Measurements from ENCODE around the gene LMBRD2. TPM values are rescaled to one million over a fixed set of nuclear protein-coding genes. Genes with fewer than 3 reads are reported as not detected.

Gene LMBRD2
- total RNA-seq, 1 experiment from 2014 or later: 5.6 TPM

DNA sequence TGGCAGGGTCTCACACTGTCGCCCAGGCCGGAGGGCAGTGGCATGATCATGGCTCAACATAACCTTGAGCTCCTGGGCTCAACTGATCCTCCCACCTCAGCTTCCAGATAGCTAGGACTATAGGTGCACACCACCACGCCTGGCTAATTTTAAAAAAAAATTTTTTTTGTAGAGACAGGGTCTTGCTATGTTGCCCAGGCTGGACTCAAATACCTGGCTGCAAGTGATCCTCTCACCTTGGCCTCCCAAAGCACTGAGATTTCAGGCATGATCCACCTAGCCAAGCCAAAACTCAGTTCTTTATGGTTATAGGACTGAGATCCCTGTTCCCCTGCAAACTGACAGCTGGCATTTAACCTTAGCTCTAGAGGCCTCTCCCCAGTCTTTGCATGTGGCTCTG, 5.3 kb downstream of the LMBRD2 start:
- Mint-ChIP-seq H3K36me3 (peaks cover 3% of the 10 kb centered on the region; the same call in 1 of the 2 replicates), H3K27ac (no peak overlapping the region), H3K4me3 (no peak overlapping the region), H3K9me3 (no peaks in the 10 kb centered on the region), H3K27me3 (ENCODE audit: low read depth) (no peaks in the 10 kb centered on the region), H3K4me1 (peaks cover 8% of the 10 kb centered on the region)
- TF ChIP-seq ZNF121 (CRISPR knock-in tag; IDR thresholded peaks at IDR 0.05): peak; percentile 36; the same call in 1 of the 2 replicates
- TF ChIP-seq, protein P1, sequence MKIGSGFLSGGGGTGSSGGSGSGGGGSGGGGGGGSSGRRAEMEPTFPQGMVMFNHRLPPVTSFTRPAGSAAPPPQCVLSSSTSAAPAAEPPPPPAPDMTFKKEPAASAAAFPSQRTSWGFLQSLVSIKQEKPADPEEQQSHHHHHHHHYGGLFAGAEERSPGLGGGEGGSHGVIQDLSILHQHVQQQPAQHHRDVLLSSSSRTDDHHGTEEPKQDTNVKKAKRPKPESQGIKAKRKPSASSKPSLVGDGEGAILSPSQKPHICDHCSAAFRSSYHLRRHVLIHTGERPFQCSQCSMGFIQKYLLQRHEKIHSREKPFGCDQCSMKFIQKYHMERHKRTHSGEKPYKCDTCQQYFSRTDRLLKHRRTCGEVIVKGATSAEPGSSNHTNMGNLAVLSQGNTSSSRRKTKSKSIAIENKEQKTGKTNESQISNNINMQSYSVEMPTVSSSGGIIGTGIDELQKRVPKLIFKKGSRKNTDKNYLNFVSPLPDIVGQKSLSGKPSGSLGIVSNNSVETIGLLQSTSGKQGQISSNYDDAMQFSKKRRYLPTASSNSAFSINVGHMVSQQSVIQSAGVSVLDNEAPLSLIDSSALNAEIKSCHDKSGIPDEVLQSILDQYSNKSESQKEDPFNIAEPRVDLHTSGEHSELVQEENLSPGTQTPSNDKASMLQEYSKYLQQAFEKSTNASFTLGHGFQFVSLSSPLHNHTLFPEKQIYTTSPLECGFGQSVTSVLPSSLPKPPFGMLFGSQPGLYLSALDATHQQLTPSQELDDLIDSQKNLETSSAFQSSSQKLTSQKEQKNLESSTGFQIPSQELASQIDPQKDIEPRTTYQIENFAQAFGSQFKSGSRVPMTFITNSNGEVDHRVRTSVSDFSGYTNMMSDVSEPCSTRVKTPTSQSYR (CRISPR knock-in tag; IDR thresholded peaks at IDR 0.05): no peak
- ATAC-seq (no peak), DNase-seq (ENCODE audit: low spot score) (no peak)
- CTCF ChIA-PET: interaction anchor here (1.6 kb wide), 1 partner anchor 67 kb away, joined by 12 read pairs; no protein-coding TSS in a partner anchor
- POLR2A ChIA-PET: no interaction called here

DNA sequence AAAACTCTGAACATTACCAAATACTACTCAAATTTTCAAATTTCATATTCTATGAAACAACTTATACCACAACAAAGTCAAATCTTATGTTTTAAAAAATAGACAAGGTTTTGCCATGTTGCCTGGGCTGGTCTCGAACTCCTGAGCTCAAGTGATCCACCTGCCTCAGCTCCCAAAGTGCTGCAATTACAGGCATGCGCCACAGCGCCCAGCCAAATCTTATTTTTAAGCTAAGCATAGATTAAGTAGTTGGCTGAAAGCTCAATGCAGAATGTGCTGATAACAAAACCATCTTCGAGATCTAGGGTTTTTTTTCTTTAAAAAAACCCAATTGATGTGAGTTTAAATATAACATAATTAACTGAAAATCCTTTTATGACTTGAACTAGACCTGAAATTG, 6.4 kb downstream of the LMBRD2 start:
- ChIA-PET POLR2A (no interaction called here), CTCF (interaction anchor here (0.6 to 1.6 kb wide), 2 partner anchors 55 to 66 kb away, joined by 3 to 12 read pairs; no protein-coding TSS in a partner anchor)
- DNase-seq (ENCODE audit: low spot score) (no peak), ATAC-seq (no peak)
- TF ChIP-seq TCF7 (CRISPR knock-in tag; IDR thresholded peaks at IDR 0.05; ENCODE audit: low read depth): no peak
- TF ChIP-seq ZNF317 (CRISPR knock-in tag; IDR thresholded peaks at IDR 0.05; ENCODE audit: borderline replicate concordance, low read depth): no peak
- no peak for TF ChIP-seq JUN (CRISPR knock-in tag; IDR thresholded peaks at IDR 0.05)
- no peak overlapping the region for H3K27ac Mint-ChIP-seq
- no peak overlapping the region for H3K4me3 Mint-ChIP-seq
- H3K36me3 Mint-ChIP-seq: peaks cover 3% of the 10 kb centered on the region; the same call in 1 of the 2 replicates
- H3K9me3 Mint-ChIP-seq: no peaks in the 10 kb centered on the region
- no peaks in the 10 kb centered on the region for H3K27me3 Mint-ChIP-seq (ENCODE audit: low read depth)
- H3K4me1 Mint-ChIP-seq: peaks cover 2% of the 10 kb centered on the region

DNA sequence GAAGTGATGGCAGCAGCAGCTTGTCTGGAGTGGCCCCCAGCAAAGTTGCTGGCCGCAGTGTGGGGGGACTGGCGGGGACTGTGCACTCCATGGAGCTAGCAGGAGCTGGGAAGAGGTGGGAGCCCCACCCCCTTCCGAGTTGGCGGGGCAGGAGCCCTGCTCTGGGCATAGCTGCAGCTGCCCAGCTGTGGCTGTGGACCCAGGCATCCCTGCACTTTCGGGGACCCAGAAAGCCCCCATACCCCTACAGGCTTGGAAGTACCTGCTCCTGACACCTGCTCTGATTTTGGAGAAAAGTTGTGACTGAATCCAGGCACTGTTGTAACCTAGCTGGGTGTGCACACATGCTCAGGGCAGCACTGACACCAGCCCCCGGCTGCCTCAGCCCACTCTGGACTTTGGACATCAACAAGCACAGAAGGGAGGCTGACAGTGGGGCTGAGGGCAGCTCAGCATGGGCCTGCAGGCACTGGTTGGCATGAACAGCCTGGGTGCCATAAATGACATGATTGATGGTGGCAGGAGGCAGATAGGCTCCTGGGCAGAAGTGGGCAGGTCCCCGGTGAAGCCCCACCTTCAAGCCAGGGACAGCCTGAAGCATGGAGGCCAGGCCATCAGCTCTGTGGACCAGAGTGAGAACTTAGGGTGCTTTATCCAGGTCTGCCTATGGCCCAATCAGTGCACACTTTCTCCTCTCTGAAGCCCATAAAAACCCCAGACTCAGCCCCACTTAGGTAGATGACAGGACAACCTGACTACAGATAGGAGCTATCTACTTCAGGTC, 12.6 kb downstream of the LMBRD2 start:
- ATAC-seq (no peak), DNase-seq (ENCODE audit: low spot score) (no peak)
- TF ChIP-seq ETV6 (CRISPR knock-in tag; IDR thresholded peaks at IDR 0.05): no peak
- peak; percentile 41 for TF ChIP-seq GABPB1 (CRISPR knock-in tag; IDR thresholded peaks at IDR 0.05)
- Mint-ChIP-seq H3K4me3 (no peak overlapping the region), H3K36me3 (peaks cover 3% of the 10 kb centered on the region; the same call in 1 of the 2 replicates), H3K4me1 (no peaks in the 10 kb centered on the region), H3K27me3 (ENCODE audit: low read depth) (no peaks in the 10 kb centered on the region), H3K27ac (no peak overlapping the region; the same call in 1 of the 2 replicates), H3K9me3 (no peaks in the 10 kb centered on the region)
- ChIA-PET CTCF (interaction anchor here (1.8 kb wide), 1 partner anchor 60 kb away, joined by 8 read pairs; no protein-coding TSS in a partner anchor), POLR2A (interaction anchor here (0.5 kb wide), 1 partner anchor 1193 kb away, joined by 3 read pairs; no protein-coding TSS in a partner anchor)

DNA sequence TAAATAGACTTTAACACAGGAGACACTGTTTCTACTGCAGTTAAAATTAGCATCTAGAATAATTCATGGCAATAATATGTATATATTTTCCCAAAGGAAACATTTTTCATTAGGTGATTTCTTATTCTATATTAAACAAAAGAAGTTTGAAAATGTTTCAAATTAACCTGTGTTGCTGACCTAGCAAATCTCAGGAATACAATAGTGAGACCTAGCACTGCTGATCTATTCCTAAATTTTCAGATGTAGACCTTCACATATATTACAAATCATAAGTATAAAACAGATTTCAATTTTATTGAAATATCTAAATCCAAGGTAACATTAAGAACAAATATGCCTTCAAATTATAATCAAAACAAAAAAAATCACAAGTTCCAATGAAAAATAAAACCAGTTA, 15.1 kb downstream of the LMBRD2 start:
- DNase-seq (ENCODE audit: low spot score): no peak
- Mint-ChIP-seq H3K4me1 (0 out of 2 replicates have a peak, but pooled peaks cover 4% of the 10 kb centered on the region), H3K27ac (no peak overlapping the region), H3K27me3 (ENCODE audit: low read depth) (no peaks in the 10 kb centered on the region; the same call in 1 of the 2 replicates), H3K4me3 (no peak overlapping the region), H3K9me3 (peaks cover 5% of the 10 kb centered on the region), H3K36me3 (peaks cover 5% of the 10 kb centered on the region; the same call in 1 of the 2 replicates)
- POLR2A ChIA-PET: no interaction called here
- ATAC-seq: no peak
- CTCF ChIA-PET: no interaction called here
- no peak for TF ChIP-seq TEAD1 (CRISPR knock-in tag; IDR thresholded peaks at IDR 0.05)
- no peak for TF ChIP-seq TCF7 (CRISPR knock-in tag; IDR thresholded peaks at IDR 0.05; ENCODE audit: low read depth)
- TF ChIP-seq, protein P2, sequence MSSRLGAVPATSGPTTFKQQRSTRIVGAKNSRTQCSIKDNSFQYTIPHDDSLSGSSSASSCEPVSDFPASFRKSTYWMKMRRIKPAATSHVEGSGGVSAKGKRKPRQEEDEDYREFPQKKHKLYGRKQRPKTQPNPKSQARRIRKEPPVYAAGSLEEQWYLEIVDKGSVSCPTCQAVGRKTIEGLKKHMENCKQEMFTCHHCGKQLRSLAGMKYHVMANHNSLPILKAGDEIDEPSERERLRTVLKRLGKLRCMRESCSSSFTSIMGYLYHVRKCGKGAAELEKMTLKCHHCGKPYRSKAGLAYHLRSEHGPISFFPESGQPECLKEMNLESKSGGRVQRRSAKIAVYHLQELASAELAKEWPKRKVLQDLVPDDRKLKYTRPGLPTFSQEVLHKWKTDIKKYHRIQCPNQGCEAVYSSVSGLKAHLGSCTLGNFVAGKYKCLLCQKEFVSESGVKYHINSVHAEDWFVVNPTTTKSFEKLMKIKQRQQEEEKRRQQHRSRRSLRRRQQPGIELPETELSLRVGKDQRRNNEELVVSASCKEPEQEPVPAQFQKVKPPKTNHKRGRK (CRISPR knock-in tag; IDR thresholded peaks at IDR 0.05; ENCODE audit: borderline replicate concordance): no peak
- TF ChIP-seq CREM (CRISPR knock-in tag; IDR thresholded peaks at IDR 0.05): no peak
- no peak for TF ChIP-seq ATF1 (CRISPR knock-in tag; IDR thresholded peaks at IDR 0.05)
- TF ChIP-seq, protein P3, sequence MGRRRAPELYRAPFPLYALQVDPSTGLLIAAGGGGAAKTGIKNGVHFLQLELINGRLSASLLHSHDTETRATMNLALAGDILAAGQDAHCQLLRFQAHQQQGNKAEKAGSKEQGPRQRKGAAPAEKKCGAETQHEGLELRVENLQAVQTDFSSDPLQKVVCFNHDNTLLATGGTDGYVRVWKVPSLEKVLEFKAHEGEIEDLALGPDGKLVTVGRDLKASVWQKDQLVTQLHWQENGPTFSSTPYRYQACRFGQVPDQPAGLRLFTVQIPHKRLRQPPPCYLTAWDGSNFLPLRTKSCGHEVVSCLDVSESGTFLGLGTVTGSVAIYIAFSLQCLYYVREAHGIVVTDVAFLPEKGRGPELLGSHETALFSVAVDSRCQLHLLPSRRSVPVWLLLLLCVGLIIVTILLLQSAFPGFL (CRISPR knock-in tag; IDR thresholded peaks at IDR 0.05; ENCODE audit: borderline replicate concordance): no peak
- no peak for TF ChIP-seq HMGA2 (CRISPR knock-in tag; IDR thresholded peaks at IDR 0.05)
- TF ChIP-seq NFE2L1 (CRISPR knock-in tag; IDR thresholded peaks at IDR 0.05): no peak
- no peak for TF ChIP-seq OVOL2 (CRISPR knock-in tag; IDR thresholded peaks at IDR 0.05; ENCODE audit: borderline replicate concordance)
- no peak for TF ChIP-seq TP53 (CRISPR knock-in tag; IDR thresholded peaks at IDR 0.05)
- TF ChIP-seq, protein P1 (CRISPR knock-in tag; IDR thresholded peaks at IDR 0.05): no peak
- TF ChIP-seq, protein P4, sequence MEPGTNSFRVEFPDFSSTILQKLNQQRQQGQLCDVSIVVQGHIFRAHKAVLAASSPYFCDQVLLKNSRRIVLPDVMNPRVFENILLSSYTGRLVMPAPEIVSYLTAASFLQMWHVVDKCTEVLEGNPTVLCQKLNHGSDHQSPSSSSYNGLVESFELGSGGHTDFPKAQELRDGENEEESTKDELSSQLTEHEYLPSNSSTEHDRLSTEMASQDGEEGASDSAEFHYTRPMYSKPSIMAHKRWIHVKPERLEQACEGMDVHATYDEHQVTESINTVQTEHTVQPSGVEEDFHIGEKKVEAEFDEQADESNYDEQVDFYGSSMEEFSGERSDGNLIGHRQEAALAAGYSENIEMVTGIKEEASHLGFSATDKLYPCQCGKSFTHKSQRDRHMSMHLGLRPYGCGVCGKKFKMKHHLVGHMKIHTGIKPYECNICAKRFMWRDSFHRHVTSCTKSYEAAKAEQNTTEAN (CRISPR knock-in tag; IDR thresholded peaks at IDR 0.05): no peak
- TF ChIP-seq CREB1 (CRISPR knock-in tag; IDR thresholded peaks at IDR 0.05): no peak

Measured in WTC11 (cell line).